GM12892 (cell line): ENCODE measurements around the gene IFITM2.
"Not testable (repeated sequence)": the region's sequence is repeated elsewhere in the genome, so short reads cannot be mapped to it uniquely, and the experiment has no call there.

ENCODE experiments used
- DNase-seq: peaks from one replicate; pipeline ENCODE4 v3.0.0; 2011; ENCODE audit not compliant: insufficient read length
- FAIRE-seq: peaks from 2 replicates; lab custom pipeline; 2011; peaks lifted over from hg19 to GRCh38; lab: Jason Lieb, UNC
- POLR2A ChIP-seq: IDR thresholded peaks from 2 replicates; pipeline ENCODE4 v1.6.1; 2011; ENCODE audit warnings: low read depth, low read length, control low read depth
- POLR2AphosphoS5 ChIP-seq: IDR thresholded peaks from 2 replicates; pipeline ENCODE4 v1.6.1; 2011; ENCODE audit warnings: low read depth, low read length, control low read depth
- TAF1 ChIP-seq: IDR thresholded peaks from 2 replicates; pipeline ENCODE4 v1.6.1; 2011; ENCODE audit warnings: low read depth, mild to moderate bottlenecking, control low read depth, low read length, borderline replicate concordance

IFITM2 gene

DNA sequence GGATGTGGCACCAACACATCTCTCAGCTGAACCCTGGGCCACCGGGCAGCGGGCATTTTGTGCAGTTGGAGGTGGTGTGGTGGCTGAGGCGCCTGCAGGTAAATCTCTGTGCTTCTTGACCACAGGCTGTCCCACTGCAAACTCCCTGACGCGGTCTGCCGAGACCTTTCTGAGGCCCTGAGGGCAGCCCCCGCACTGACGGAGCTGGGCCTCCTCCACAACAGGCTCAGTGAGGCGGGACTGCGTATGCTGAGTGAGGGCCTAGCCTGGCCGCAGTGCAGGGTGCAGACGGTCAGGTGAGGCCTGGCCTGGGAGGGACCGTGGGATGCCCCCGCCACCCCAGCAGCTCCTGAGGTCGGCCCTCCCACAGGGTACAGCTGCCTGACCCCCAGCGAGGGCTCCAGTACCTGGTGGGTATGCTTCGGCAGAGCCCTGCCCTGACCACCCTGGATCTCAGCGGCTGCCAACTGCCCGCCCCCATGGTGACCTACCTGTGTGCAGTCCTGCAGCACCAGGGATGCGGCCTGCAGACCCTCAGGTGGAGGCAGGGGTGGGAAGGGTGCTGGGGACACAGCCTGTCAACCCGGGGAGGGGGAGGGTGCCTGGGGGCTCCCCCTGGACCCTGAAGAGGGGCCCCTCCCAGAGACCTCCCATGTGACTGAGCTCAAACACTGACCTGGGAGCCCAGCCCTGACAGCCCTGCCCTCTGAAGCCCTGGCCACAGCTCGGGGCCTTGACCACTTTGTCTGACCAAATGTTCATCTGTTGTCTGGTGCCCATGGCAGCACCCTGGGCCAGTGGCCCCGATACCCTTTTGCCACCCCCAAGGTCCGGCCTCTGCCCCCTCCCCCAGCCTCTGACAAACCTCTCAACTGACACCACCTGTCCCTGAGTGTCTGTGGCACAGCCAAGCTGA lies 23.3 kb upstream of the IFITM2 start:
- TF ChIP-seq POLR2AphosphoS5 (no peak), TAF1 (no peak), POLR2A (no peak)
- FAIRE-seq: no peak
- DNase-seq: peak; percentile 12

DNA sequence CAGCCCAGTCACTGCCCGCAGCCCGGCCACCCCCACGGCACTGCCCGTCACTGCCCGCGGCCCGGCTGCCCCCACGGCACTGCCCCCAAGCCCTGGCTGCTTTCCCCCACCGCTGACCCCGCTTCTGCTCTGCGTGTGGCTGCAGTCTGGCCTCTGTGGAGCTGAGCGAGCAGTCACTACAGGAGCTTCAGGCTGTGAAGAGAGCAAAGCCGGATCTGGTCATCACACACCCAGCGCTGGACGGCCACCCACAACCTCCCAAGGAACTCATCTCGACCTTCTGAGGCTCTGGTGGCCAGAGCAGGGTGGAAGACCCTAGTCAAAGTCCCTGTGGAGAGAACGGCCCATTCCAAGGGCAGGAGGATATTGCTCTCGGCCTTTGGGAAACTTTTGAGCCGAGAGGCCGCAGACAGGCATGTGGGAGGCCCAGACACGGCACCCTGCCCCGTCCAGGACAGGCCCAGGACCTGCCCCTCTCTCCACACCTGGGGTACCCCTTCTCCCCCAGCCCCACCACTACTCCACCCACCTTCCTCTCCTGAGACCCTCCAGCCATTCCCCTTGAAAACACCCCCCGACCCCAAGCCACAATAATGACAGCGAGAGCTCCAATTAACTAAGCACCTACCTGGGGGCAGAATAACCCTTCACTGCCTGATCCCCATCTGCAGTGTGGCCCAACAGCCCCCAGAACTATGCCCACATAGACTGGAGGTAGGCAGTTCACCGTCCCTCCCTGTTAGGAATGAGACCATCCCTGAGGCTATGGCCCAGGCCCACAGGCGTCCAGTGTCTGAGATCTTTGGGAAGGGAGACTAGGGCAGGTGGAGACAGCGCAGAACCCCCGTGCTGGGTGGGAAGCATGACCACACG lies 22.4 kb upstream of the IFITM2 start:
- TF ChIP-seq POLR2A (no peak), POLR2AphosphoS5 (no peak), TAF1 (no peak)
- FAIRE-seq (peak; percentile 36), DNase-seq (peak; percentile 12)

DNA sequence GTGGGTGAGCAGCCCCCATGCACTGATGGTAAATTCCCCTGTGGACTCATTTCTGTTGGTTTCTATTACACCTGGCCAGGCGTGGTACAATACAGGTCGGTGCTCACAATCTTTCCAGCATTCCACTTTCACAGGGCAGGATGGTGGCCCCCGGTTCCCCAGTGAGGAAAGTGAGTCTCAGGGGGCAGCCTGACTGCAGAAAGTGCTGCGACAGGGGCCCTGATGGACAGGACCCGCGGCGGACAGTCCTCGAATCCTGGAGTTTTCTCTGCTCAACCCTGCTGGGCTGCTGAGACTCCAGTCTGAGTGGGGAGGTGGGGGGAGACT lies 21.8 kb upstream of the IFITM2 start:
- no peak for FAIRE-seq

DNA sequence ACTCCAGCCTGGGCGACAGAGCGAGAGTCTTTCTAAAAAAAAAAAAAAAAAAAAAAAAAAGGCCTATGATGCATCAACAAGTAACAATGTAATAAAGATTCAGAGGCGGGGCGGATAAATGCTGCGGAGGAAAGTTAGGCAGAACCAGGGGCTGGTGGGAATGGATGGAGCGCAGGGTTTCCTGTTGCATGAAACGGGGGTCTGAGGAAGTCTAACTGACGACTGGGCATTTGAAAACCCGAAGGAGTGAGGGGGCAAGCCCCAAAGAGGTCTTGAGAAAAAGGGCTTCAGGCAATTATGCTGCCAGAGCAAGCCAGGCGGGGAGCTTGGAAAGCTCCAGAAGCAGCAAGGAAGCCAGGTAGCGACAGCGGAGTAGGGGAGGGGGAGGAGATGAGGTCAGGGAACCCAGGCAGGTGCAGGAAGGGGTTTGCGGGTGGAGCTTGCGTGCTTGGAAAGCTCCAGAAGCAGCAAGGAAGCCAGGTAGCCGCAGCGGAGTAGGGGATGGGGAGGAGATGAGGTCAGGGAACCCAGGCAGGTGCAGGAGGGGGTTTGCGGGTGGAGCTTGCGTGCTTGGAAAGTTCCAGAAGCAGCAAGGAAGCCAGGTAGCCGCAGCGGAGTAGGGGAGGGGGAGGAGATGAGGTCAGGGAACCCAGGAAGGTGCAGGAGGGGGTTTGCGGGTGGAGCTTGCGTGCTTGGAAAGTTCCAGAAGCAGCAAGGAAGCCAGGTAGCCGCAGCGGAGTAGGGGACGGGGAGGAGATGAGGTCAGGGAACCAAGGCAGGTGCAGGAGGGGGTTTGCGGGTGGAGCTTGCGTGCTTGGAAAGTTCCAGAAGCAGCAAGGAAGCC lies 20.4 kb upstream of the IFITM2 start:
- not testable (repeated sequence) for FAIRE-seq
- DNase-seq: peak; percentile 18

More for the DNA sequence above, 21.8 kb upstream of the IFITM2 start:
- DNase-seq: no peak
- TF ChIP-seq POLR2AphosphoS5 (no peak), POLR2A (no peak), TAF1 (no peak)

DNA sequence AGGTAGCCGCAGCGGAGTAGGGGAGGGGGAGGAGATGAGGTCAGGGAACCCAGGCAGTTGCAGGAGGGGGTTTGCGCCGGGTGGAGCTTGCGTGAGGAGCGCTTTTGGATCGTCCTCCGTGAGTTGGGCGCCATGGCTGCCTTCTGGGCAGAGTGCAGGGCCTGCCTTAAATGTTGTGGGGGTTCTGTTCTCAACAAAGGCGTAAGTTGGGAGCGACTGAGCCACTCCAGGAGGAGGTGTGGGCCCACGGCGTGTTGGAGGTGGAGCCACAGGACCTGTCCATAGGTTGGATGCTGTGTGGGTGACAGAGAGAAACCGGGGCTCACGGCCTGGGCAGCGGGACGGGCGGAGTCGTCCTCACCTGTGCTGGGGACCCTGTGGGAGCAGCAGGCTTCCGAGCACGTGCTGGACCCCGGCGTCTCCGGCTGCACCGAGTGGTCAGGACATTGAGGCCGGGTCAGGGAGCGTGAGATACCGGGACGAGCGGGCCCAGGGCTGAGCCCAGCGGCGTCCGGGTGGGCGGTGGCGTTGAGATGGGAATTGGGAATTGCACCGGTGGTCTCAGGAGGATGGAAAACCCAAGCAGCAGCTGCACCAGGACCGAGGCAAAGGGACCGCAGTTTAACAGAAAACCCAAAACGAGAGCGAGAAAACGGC lies 19.7 kb upstream of the IFITM2 start:
- TF ChIP-seq POLR2AphosphoS5: no peak
- TF ChIP-seq POLR2A: no peak
- TF ChIP-seq TAF1: no peak
- no peak for FAIRE-seq
- DNase-seq: peak; percentile 17

DNA sequence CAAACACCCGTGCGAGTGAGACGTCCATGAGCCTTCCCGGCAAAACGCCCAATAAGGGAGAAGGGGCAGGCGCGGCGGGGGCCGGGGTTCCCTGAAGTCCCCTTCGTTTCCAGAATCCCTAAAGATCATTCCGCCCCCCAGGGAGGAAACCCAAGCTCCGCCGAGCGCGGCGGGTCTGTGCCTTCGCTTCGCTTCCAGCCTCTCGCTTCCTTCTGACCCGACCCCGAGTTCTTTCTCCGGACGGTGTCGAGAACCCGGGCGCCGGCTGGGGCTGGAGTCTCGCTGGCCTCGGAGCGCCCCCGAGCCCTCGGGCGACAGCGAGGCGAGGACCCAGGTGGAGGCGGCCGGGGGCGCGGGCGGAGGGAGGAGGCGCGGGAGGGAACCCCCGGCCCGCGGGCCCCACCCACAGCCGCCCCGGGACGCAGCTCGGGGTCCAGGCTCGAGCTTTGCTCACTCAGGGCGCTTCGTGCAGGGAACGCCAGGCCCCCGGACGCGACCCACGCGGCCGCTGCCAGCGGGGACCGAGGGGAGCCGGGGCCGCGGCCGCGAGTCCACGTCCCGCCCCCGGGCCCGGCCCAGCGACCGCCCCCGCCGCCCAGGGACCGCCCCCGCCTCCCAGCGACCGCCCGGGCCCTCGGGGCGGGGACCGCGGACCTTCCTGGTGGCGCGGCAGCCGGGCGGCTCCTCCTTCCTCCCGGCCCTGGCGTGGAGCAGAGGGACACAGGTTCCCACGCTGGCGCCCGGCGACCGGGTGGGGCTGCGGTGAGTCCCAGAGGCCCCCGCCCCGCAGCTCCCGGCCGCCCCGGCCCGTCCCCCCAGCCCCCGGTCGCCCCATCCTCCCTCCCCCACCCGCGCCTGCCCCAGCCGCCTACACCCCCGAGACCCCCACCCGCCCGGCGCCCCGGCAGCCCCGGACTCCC lies 18.9 kb upstream of the IFITM2 start, which contains the start of gene PGGHG:
Gene PGGHG, plus strand, starts transcription at position 649 of the 920 bp plus-strand sequence. CDS start 691 bp downstream, outside the sequence.
- TF ChIP-seq POLR2A: no peak
- TF ChIP-seq TAF1: no peak
- no peak for TF ChIP-seq POLR2AphosphoS5
- DNase-seq (peak; percentile 95), FAIRE-seq (peak; percentile 69)

DNA sequence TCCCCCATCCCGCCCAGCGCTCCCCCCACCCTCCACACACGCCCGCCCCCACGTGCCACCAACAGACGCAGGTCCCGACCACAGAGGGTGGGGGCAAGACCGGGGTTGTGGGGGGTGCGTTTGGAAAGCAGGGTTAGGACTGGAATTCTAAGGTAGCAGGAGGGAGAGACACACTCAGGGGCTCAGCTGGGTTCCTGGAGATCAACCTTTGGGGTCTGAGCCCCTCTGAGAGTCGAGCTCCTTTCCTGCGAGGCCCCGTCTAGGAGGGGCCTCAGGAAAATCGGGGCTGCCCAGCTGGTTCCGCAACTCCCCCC lies 18.3 kb upstream of the IFITM2 start:
- DNase-seq (no peak), FAIRE-seq (peak; percentile 83)
- TF ChIP-seq POLR2A: no peak
- TF ChIP-seq POLR2AphosphoS5: no peak
- TF ChIP-seq TAF1: no peak

DNA sequence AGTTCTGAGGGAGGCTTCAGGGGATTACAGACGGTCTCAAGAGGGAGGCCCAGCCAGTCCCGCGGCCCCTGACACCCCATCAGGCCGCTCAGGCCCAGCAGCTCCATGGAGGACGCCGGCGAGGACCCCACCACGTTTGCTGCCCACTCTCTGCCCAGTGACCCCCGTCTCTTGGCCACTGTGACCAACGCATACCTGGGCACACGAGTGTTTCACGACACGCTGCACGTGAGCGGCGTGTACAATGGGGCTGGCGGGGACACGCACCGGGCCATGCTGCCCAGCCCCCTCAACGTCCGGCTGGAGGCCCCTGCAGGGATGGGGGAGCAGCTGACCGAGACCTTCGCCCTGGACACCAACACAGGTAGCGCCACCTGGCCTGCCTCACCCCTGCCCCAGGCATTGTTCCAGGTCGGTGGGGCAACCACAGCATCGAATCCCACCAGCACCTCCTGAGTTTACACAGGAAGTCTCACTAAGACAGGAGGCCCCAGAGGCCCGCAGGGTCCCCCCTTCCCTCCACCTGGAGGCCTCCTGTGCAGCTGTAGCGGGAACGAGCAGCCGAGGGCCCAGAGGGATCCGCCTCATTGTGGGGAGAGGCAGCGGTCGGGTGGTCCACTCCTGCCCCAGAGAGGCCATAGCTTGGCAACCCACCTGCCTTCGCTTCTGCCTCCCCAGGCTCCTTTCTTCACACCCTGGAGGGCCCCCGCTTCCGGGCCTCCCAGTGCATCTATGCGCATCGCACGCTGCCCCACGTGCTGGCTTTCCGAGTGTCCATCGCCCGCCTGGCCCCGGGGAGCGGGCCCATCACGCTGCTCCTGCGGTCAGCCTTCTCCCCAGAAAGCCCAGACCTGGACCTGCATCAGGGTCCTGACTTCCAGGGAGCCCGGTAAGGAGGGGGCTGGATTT lies 17.6 kb upstream of the IFITM2 start:
- no peak for FAIRE-seq

DNA sequence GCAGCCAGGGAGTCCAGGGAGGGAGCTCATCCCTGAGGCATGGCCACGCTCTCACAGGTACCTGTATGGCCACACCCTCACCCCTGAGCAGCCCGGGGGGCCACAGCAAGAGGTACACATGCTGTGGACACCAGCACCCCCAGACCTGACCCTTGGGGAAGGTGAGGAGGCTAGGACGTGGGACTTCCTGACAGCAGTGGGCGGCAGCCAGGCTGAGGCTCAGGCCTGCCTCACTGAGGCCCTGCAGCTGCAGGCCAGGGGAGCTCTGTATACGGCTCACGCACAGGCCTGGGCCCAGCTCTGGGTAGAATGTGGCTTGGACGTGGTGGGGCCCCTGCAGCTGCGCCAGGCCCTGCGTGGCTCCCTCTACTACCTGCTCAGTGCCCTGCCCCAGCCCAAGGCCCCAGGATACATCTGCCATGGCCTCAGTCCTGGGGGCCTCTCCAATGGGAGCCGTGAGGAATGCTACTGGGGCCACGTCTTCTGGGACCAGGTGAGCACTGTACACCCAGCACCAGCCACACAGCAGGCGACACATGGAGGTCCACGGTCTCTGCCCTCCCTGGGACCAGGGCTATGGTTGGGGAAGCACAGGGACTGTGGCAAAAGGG lies 16.9 kb upstream of the IFITM2 start:
- FAIRE-seq (no peak), DNase-seq (no peak)
- TF ChIP-seq POLR2AphosphoS5: no peak
- no peak for TF ChIP-seq TAF1
- TF ChIP-seq POLR2A: no peak

More for the DNA sequence above, 17.6 kb upstream of the IFITM2 start:
- TF ChIP-seq TAF1: no peak
- DNase-seq: no peak
